Neural crest cell (in vitro differentiated cells): ENCODE measurements around the gene POMGNT2. TPM values are rescaled to one million over a fixed set of nuclear protein-coding genes. Genes with fewer than 3 reads are reported as not detected.

Experiments used
- DNase-seq: peaks from one replicate; pipeline ENCODE4 v3.0.0; 2021; ENCODE audit warnings: low read depth, mixed read lengths, low spot score
- H3K27ac Mint-ChIP-seq: one replicate; pipeline ENCODE4 v1.8.0; 2021; ENCODE audit warnings: mild to moderate bottlenecking, mixed read lengths; ENCODE audit not compliant: unreplicated experiment
- H3K27me3 Mint-ChIP-seq: 2 replicates; pipeline ENCODE4 v1.8.0; 2021; ENCODE audit warnings: low read depth, mild to moderate bottlenecking, mixed read lengths
- H3K36me3 Mint-ChIP-seq: 2 replicates; pipeline ENCODE4 v1.8.0; 2021; ENCODE audit warnings: low read depth, mild to moderate bottlenecking, mixed read lengths
- H3K4me1 Mint-ChIP-seq: 2 replicates; pipeline ENCODE4 v1.8.0; 2021; ENCODE audit warnings: mixed read lengths
- H3K4me3 Mint-ChIP-seq: one replicate; pipeline ENCODE4 v1.8.0; 2021; ENCODE audit warnings: mild to moderate bottlenecking, mixed read lengths
- H3K9me3 Mint-ChIP-seq: 2 replicates; pipeline ENCODE4 v1.8.0; 2021; ENCODE audit warnings: mixed read lengths
- CTCF ChIP-seq: fragments of 200-600 bp; sonication (generic); conservative IDR thresholded peaks from 2 replicates; pipeline ENCODE4 v1.5.0; 2021; ENCODE audit warnings: antibody characterized with exemption, mild to moderate bottlenecking
- total RNA-seq: library from RNA; stranded (reverse); gene quantifications from 2 replicates; pipeline ENCODE4 v1.2.1, GENCODE V29; 2021

Gene POMGNT2
- total RNA-seq, 1 donor from 2014 or later: 20.4 TPM

- Mint-ChIP-seq H3K4me1 (peaks cover 4% of the 10 kb centered on the region), H3K4me3 (no peak overlapping the region), H3K27me3 (no peaks in the 10 kb centered on the region), H3K36me3 (no peaks in the 10 kb centered on the region), H3K9me3 (no peaks in the 10 kb centered on the region), H3K27ac (no peak overlapping the region)
- no peak for DNase-seq
- TF ChIP-seq CTCF: no peak
Observed at GRCh38 chr3:43098761-43099160, 7.1 kb downstream of the POMGNT2 start.

GRCh38 chr3:43097400-43098080 lies 8.3 kb downstream of the POMGNT2 start:
- Mint-ChIP-seq H3K4me3 (no peak overlapping the region), H3K27me3 (no peaks in the 10 kb centered on the region), H3K27ac (no peak overlapping the region), H3K9me3 (no peaks in the 10 kb centered on the region), H3K4me1 (no peaks in the 10 kb centered on the region), H3K36me3 (no peaks in the 10 kb centered on the region)
- no peak for DNase-seq
- no peak for TF ChIP-seq CTCF

GRCh38 chr3:43096761-43097160 lies 9.1 kb downstream of the POMGNT2 start:
- no peaks in the 10 kb centered on the region for H3K27me3 Mint-ChIP-seq
- H3K9me3 Mint-ChIP-seq: no peaks in the 10 kb centered on the region
- no peak overlapping the region for H3K27ac Mint-ChIP-seq
- no peak for TF ChIP-seq CTCF
- H3K4me1 Mint-ChIP-seq: no peaks in the 10 kb centered on the region
- no peak overlapping the region for H3K4me3 Mint-ChIP-seq
- DNase-seq: no peak
- H3K36me3 Mint-ChIP-seq: no peaks in the 10 kb centered on the region

GRCh38 chr3:43095370-43095769 lies 10.5 kb downstream of the POMGNT2 start:
- H3K36me3 Mint-ChIP-seq: no peaks in the 10 kb centered on the region
- H3K27me3 Mint-ChIP-seq: no peaks in the 10 kb centered on the region
- no peaks in the 10 kb centered on the region for H3K4me1 Mint-ChIP-seq
- H3K27ac Mint-ChIP-seq: no peak overlapping the region
- H3K9me3 Mint-ChIP-seq: no peaks in the 10 kb centered on the region
- no peak for TF ChIP-seq CTCF
- no peak for DNase-seq
- H3K4me3 Mint-ChIP-seq: no peak overlapping the region

GRCh38 chr3:43094851-43095250 lies 11.0 kb downstream of the POMGNT2 start:
- Mint-ChIP-seq H3K4me1 (no peaks in the 10 kb centered on the region), H3K27me3 (no peaks in the 10 kb centered on the region), H3K27ac (no peak overlapping the region), H3K4me3 (no peak overlapping the region), H3K9me3 (no peaks in the 10 kb centered on the region), H3K36me3 (no peaks in the 10 kb centered on the region)
- TF ChIP-seq CTCF: no peak
- DNase-seq: no peak
